Limb (tissue), 2 donors: ENCODE data around the gene VSX1.

Source experiments
- DNase-seq, 2 donors: peaks; one replicate each; pipeline ENCODE4 v3.0.0-alpha.2; 2016; ENCODE audit errors: extremely low spot score in 2 of 2

Gene VSX1

DNA sequence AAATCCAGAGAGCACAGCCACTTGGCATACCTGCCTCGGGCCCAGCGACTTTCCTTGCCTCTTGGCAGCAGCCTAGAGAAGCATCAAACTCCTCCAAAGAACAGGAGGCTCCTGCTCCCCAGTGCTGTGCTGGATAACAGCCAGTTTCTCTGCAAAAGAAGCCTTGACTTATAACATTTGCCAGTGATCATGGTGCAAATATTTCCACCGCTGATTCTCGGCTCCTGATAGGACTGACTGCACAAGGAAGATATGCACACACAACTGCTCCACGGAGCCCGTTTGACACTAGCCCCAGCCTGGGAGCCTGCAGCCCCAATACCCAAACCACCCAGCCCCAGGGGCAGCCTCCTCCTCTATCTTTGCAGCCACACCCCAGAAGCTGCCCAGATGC is 41.5 kb downstream of the VSX1 start:
- no peak for DNase-seq

- peak in 1 of 2 donors; percentile 56 for DNase-seq
These were observed 42.1 kb downstream of the VSX1 start for GRCh38 chr20:25039697-25040437.

GRCh38 chr20:25038591-25039015 is 43.3 kb downstream of the VSX1 start:
- DNase-seq, result no peak

DNA sequence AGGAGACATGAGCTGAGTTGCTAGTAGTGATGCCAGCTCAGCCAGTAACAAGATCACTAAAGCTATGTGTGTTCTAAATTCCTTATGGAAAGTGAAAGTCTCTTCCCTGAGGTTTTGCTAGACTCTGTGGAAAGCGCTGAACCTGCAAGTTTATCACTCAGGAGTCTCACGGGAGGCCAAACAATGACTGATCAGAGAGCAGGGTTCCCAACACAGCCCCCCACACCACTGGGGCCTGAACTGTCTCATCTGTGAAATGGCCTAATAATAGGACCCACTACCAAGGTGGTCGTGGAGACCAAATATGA is 43.9 kb downstream of the VSX1 start:
- no peak for DNase-seq

DNA sequence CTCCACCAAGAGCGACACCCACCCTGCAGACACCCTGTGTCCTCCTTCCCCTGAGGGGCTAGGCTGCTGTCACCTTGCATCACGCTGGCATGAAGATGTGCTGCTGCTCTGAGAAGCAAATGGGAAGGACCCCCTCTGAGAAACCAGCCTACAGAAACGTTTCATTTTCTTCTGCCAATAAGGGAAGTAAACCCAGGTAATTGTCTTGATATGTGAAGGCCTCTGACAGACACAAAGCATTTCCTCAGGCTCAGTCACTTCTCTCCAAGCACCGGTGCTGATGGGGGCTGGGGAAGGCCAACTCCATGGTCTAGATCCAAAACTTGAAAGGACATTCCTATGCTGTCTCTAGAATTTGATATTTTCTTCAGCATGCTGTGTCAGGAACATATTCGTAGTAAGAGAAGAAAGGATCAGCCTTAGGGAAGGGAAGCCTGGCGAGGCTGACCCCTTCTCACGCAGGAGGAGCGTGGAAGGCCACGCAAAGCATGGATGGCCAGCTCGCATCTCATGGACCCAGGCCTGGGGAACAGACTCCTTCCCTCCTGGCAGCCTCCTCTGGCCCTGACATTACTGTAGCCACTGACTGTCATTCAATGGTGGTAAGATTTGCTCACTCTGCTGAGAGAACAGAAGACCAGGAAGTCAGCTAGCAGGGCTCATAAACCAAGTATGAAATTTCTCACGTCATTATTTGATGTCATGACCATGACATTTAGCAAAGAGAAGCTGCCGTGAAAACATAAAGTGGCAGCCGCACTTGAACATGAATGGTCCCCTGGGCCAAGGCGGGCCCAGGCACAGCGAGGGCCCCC is 44.4 kb downstream of the VSX1 start:
- DNase-seq, result no peak

- no peak for DNase-seq
These were observed 45.5 kb downstream of the VSX1 start for GRCh38 chr20:25036331-25036936.

GRCh38 chr20:25035921-25036320 is 46.0 kb downstream of the VSX1 start:
- DNase-seq, result no peak

- no peak for DNase-seq
These were observed 48.0 kb downstream of the VSX1 start for GRCh38 chr20:25033924-25034300.

DNA sequence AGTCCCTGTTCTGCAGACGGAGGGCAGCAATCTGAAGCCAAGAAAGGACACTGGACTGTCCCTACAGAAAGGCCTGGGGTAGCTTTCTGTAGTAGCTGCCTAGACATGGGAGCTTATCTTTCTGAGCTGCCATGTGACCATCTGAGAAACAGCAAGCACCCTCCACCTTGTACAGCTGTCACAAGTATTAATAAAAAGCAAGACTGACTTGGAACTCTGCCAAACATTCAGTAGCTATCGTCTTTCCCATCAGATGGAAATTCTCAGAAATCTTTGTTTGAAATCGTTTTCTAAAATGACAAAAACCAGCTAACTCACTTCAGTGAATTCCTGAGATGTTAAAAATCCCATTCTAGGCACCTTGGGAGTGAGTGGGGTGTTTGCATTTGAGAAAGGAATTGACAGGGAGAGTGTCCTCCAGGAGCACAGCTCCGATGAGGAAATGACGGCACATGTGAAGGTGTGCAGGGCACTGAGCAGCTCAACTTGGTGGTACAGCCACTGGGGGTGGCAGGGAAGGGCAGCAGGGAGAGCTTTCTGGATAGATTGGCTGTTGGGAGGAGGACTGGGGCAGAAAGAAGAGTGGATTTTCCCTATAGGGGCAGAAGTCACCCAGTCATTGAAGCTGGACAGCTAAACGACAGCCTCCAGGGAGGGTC is 48.5 kb downstream of the VSX1 start:
- DNase-seq, result peak in 1 of 2 donors; percentile 55

- DNase-seq, result peak in 1 of 2 donors; percentile 73
These were observed 49.3 kb downstream of the VSX1 start for GRCh38 chr20:25032478-25033264.

GRCh38 chr20:25032065-25032477 is 49.9 kb downstream of the VSX1 start:
- no peak for DNase-seq

DNA sequence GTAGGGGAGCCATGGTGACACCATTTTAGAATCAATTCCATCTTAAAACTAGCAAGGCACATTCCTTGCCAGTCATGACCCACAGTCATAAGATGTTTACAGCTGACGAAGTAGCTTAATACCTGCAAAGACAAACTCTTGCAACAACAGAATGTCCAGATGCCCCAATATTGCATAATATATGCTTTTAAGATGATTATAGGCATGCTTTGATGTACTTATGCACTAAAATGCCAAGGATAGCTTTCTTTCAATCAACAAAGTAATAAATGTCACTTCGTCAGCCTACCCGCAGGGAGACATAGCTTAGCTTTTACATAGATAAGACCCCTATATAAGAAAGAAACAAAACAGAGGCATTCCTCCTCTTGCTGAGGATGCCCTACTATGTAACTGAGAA is 50.7 kb downstream of the VSX1 start:
- DNase-seq, result no peak

DNA sequence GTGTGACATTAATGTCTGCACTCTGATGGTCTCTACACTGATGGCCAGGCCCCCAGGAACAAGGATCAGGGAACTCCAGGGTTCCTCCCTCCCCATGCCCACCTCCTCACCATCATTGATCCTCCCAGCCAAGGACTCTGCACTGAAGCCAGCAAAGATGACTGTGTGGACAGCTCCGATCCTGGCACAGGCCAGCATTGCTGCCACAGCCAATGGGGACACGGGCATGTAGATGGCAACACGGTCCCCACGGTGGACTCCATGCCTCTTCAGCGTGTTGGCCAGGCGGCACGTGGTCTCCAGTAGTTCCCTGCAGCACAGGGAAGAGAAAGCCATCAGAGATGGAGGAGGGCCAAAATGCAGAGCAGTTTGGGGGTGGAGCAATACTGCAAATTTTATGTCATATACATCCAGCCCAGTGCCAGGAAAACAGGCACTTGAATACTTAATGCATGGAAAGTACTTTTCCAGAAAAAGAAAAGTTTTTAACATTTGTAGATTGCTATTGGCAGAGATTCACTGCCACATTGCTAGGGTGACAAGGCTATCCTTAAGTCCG is 51.2 kb downstream of the VSX1 start:
- DNase-seq, result no peak

- DNase-seq, result no peak
These were observed 51.8 kb downstream of the VSX1 start for GRCh38 chr20:25030007-25030648.

DNA sequence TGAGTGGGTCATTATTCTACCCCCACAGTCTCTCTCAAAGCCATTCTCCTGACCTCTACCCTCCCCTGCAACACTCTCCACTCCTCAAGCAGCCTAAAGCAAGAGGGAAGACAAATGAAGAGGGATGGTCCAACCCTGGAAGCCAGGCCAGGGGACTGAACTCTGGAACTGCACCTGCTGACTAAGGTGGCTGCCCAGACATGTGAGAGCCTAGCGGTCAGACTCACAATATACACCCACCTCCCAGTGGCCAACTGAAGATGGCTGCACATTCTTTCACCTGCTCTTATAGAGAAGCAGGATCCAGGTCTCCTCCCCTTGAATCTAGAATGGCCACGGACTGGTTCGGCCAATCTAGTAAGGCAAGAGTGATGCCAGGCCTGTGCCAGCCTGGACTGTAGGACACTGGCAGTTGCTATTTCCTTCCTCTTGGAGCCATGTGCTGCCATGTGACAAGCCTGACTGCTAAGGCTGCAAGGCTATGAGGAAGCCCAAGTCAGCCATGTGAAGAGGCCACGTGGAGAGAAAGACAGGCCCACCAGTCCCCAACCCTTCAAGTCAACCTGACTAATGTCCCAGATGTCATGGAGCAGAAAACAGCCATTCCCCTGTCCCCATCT is 55.8 kb downstream of the VSX1 start:
- no peak for DNase-seq
